ENCODE results near the gene TNFAIP8.
"Not testable (repeated sequence)": the region's sequence is repeated elsewhere in the genome, so short reads cannot be mapped to it uniquely, and the experiment has no call there.

The TNFAIP8 gene

GRCh38 chr5:119393746-119394145 is 37.9 kb downstream of the TNFAIP8 start:
- no peak for DNase-seq (ENCODE audit: low read depth)

- no peak for DNase-seq (ENCODE audit: low read depth)
Observed at GRCh38 chr5:119395080-119395836, 39.4 kb downstream of the TNFAIP8 start.

DNA sequence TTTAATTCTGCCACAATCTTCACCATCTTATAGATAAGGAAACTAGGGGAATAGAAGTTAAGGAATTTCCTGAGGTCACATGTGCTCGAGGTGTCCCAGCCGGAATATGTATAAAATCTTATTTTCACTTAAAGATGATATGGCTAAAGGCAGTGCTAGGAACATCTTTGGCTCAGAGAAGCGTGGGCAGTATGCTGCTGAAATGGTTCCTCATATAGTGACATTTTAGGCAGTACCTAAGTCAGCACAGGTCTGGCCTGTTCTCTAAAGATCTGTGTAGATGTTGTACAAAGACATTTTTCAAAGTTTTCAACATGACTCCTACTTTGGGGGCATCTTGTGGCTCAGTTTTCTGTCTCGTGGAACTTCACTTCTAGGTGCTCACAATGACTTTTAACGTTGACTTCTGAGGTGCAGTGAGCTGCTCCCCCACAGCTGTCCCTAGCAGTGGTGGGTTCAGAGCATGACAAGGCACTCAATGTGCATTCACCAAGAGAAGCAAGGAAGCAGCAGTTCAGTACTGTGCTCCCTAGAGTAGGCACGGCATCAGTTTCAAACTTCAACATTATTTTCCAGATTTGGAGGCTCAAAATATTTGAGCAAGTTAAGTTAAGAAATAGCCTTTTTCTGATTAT is 40.3 kb downstream of the TNFAIP8 start:
- no peak for DNase-seq (ENCODE audit: low read depth)

DNA sequence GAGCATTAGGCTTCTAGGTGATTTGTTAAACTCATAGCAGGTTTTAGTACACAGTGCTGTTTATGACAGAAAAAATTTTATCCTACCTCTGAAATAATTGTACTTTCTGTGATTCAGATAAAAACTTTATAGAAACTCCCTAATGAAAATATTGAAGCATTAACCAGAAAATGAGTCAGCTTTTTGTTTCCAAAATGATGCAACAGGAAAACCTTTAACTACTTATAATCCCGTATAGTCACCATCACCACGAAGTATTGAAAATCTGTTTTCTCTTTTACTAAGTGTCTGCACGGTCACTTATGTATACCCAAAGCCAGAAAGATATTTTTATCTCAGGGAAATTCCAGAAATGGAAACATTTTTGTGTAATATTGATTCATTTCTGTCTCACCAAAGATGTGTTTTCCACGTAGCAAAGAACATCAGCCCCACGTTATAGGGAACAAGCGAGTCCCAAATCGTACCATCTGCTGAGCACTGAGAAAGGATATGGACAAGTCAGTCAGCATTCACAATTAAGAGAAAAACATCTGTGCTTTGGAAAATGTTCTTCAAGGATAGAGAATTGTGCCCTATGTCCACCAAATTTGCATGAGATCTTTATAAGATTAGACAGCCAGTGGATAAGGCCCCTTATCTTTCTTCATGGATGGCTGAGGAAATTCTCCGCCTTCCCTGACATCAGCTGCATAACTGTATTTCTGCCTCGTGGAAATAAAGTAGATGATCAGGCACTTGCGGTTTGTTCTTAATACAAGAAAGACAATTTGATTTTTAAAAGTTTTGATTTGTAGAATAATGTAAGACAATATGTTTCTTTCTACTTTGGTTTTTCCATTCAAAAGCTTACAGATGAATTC is 41.9 kb downstream of the TNFAIP8 start:
- no peak for DNase-seq (ENCODE audit: low read depth)

DNA sequence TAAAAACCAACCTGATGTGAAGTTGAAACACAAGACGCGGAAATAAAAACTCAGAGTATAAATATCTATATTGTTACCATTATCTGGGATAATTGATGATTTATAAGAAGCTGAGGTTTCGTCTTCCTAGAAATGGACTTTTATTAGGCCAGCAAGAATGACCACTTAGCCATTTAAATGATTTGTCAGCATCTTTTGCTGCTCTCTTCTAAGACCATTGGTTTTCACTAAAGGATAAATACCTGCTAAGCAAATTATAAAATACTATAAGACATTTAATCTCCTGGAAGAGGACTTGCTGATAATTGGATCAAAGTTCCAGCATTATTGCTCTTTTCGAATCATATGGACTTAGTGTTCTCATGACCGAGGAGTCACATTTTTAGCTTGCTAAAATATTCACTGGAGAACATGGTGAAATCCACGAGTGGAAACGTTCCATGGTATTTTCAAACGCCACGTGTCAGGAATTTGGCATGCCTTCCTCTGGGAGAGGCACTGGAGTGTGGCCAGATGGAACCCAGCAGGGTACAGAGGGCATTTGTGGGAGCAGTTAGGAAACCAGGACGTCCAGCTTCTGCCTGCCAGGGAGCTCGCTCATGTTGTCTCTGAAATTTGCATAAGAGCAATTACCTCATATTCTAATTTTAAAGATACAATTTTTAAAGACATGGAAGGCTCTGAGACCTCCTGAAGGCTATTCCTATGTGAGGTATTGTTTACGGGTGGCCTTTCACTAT is 43.1 kb downstream of the TNFAIP8 start:
- no peak for DNase-seq (ENCODE audit: low read depth)

DNA sequence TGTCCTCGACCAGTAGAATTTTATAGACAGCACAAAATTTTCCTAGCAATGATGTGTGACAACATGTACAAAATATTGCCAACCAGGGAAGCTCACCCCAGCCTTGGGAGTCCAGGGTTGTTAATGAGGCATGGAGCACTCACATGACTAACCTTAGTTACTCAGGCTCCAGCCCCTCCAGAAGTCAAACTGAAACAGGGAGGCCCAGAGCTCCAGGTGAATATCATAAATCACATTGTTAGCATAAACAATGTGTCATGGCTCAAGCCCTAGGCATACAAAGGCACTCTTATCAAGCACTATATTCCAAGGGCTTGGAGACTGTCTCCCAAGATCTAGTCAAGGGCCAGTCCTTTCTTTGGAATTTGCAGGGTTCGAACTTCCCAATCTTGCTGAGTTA is 44.4 kb downstream of the TNFAIP8 start:
- DNase-seq (ENCODE audit: low read depth): no peak

- no peak for DNase-seq (ENCODE audit: low read depth)
Observed at GRCh38 chr5:119402081-119402480, 46.3 kb downstream of the TNFAIP8 start.

- DNase-seq (ENCODE audit: low read depth): no peak
Observed at GRCh38 chr5:119402555-119402954, 46.7 kb downstream of the TNFAIP8 start.

- no peak for DNase-seq (ENCODE audit: low read depth)
Observed at GRCh38 chr5:119404033-119404432, 48.2 kb downstream of the TNFAIP8 start.

- DNase-seq (ENCODE audit: low read depth): no peak
Observed at GRCh38 chr5:119405419-119405818, 49.6 kb downstream of the TNFAIP8 start.

DNA sequence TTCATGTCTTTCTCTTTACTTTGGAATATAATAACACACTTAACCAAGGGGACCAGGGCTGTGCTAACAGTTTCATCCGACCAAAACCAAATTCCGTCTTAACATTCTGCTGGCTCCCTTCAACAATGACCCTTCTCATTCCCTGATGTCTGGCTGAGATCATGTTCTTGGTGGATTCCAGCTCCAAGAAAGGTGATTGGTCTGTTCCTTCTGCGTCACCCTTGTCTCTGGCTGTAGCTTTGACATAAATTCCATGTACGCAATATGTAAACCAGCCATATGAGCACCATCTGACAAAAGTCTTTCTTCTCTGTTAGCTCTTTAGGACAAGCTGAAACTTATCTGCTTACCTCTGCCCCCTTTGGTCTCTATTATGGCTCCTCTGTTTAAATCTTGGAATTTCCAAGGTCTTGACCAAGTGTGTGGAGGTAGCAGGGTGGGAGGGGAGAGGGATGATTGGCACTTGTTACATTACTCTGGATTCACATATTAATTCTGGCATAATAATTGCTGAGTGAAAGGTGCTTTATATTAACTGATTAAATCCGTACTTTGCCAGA is 50.8 kb downstream of the TNFAIP8 start:
- DNase-seq (ENCODE audit: low read depth): no peak

DNA sequence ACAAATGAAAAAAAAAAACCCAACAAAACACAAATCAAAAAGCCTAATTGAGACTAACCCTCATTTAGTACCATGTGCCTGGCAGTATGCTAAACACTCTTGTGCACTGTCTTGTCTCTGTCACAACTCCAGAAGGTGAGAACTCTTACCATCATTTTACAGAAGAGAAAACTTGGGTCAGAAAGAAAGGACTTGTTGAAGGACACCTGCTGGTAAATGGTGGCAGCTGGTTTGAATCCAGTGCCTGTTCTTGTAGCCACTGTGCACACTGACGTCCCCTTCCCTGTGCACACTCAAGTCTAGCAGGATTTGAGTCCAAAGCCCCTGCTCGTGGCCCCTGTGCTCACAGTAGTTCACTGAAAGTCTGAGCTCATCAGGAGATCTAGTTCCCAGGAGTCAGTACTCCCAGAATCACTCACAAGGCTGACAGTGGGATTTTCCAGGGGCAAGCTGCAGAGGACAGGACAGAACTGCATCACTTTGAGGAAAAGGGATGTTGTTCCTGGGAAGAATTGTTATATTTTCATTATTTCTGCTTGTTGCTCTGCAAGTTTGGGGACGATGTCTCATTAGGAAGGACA is 53.5 kb downstream of the TNFAIP8 start:
- no peak for DNase-seq (ENCODE audit: low read depth)

DNA sequence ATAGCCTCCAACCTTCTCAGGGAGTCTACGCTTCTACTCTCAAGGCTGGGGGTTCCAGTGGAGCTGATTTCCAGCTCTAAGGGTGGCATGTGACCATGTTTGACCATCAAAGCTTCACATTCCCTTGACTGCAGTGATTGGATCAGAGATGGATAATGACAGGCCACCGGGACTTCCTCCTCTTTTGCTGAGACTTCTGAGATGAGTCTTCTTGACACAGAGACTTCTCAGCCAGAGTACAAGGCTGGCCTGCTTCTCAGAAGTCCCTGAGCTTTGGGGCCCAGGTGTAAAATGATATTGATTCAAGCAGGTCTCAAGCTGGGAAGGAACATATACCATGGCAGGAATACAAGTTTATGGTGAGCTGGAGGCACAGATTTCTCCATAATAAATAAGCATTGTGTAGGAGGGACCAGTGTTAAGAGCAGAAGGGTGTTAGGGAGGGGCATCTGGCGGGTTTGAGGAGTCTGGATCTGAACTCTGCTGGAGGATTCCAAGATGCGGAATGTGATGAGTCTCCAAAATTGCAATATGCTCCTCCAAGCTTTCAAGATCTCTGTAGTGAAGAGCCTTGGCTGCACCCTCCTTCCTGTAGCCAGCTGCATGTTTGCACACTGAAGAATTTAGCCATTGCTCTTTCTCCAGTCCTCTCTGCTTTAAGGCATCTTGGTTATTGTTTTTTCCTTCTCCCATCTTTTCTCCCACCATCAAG is 54.8 kb downstream of the TNFAIP8 start:
- no peak for DNase-seq (ENCODE audit: low read depth)

DNA sequence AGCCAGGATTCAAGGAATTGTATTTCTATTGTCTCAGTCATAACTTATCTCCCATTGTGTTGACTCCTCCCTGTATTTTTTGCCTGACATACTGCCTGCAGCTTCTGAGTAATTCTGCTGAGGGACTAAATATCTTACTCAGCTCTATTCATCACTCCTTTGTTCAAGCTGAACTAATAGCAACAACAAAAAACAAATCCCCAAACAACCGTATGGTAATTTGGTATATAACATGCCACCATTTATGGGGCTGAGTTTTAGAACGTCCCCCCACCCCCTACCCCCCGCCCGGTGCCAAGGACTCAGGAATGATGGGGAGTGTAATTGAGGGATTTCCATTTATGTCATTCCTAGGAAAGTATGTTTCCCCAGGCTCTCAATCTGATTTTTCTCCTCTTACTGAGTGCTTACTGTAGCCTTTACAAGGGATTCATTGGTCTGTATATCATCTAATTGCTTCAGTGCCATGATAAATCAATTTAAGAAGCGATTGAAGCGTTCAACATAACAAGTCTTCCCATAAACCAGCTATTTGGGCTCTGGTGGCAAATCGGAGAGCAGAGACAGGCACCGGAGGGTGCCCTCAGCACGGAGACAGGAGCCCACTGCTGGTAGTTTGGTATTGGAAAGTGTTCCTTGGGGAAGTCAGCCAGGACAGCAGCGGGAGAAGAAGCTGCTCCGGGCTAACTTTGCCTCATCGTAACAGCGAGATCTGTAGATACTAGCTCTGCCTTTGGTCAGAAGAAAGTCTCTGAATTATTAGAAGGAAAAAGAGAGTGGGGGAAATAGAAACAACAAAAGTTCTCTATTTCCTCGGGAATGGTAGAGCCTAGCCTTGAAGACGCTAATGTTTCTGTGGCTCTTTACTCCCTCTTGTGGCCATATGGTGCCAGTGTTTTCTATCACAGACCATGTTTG is 55.8 kb downstream of the TNFAIP8 start:
- DNase-seq (ENCODE audit: low read depth): peak; percentile 49

- DNase-seq (ENCODE audit: low read depth): no peak
Observed at GRCh38 chr5:119412279-119413227, 56.7 kb downstream of the TNFAIP8 start.

- not testable (repeated sequence) for DNase-seq (ENCODE audit: low read depth)
Observed at GRCh38 chr5:119414124-119414734, 58.4 kb downstream of the TNFAIP8 start.

- DNase-seq (ENCODE audit: low read depth): no peak
Observed at GRCh38 chr5:119417891-119418605, 62.2 kb downstream of the TNFAIP8 start.

Data from T follicular helper cell (primary cell).